Uterus (tissue), 4 donors: Measurements from ENCODE around the gene HSPA4. TPM values are rescaled to one million over a fixed set of nuclear protein-coding genes. Genes with fewer than 3 reads are reported as not detected.
"Not testable (repeated sequence)": the region's sequence is repeated elsewhere in the genome, so short reads cannot be mapped to it uniquely, and the experiment has no call there.

Source experiments
- DNase-seq, 2 donors: peaks; one replicate each; pipeline ENCODE4 v3.0.0-alpha.2; 2019 to 2020
- H3K27ac ChIP-seq, 2 donors: fragments of 200-600 bp; sonication (generic); 1 replicate in 1 of 2; 2 replicates in 1 of 2; pipeline ENCODE4 v1.5.1; 2016 to 2018
- H3K27me3 ChIP-seq, 2 donors: fragments of 200-600 bp; sonication (generic); one replicate each; pipeline ENCODE4 v1.5.1; 2018 to 2019; ENCODE audit warnings: control low read depth in 1 of 2
- H3K36me3 ChIP-seq, 2 donors: fragments of 200-600 bp; sonication (generic); one replicate each; pipeline ENCODE4 v1.5.1; 2019; ENCODE audit warnings: control low read depth in 1 of 2
- H3K4me1 ChIP-seq, 2 donors: fragments of 200-600 bp; sonication (generic); one replicate each; pipeline ENCODE4 v1.5.1; 2018 to 2019; ENCODE audit warnings: control low read depth in 1 of 2
- H3K4me3 ChIP-seq, 2 donors: fragments of 200-600 bp; sonication (generic); 1 replicate in 1 of 2; 2 replicates in 1 of 2; pipeline ENCODE4 v1.5.1; 2018 to 2019; ENCODE audit warnings: mild to moderate bottlenecking in 1 of 2
- H3K9me3 ChIP-seq, 2 donors: fragments of 200-600 bp; sonication (generic); one replicate each; pipeline ENCODE4 v1.5.1; 2019; ENCODE audit warnings: control low read depth in 1 of 2
- POLR2A ChIP-seq, 2 donors: fragments of 450-650 bp; IDR thresholded peaks; one replicate each; pipeline ENCODE4 v1.6.1; 2016; ENCODE audit warnings: antibody characterized with exemption in 2 of 2, mild to moderate bottlenecking in 1 of 2, moderate library complexity in 1 of 2
- intact Hi-C: fragments of 100-400 bp; cut with DNase I; formaldehyde crosslinking; loops from one replicate; pipeline ENCODE4 v1.15.1; 2023; ENCODE audit warnings: low total_unique reads
- total RNA-seq, 4 donors: library from RNA; depleted of rRNA in 3 of 4; stranded (reverse); fragments of >200 nt in 3 of 4; gene quantifications; one replicate each; pipeline versions ENCODE4 v1.1.0 to v1.2.4, GENCODE V29; 2014 to 2023
- TF ChIP-seq, protein P1 (sequence below), 4 experiments: fragments of 200-600 bp in 2 of 4; fragments of 450-650 bp in 2 of 4; sonication (generic) in 2 of 4; IDR thresholded peaks; one replicate each; pipeline ENCODE4 v1.5.1; 2016 to 2019; ENCODE audit warnings: antibody characterized with exemption in 4 of 4, mild to moderate bottlenecking in 2 of 4, moderate library complexity in 1 of 4
- donor health status: DM: yes; HTN: yes; CAD: no.

HSPA4 gene
- total RNA-seq, 4 donors from 2014 or later: 22.4 to 107 (median 72.4) TPM

DNA sequence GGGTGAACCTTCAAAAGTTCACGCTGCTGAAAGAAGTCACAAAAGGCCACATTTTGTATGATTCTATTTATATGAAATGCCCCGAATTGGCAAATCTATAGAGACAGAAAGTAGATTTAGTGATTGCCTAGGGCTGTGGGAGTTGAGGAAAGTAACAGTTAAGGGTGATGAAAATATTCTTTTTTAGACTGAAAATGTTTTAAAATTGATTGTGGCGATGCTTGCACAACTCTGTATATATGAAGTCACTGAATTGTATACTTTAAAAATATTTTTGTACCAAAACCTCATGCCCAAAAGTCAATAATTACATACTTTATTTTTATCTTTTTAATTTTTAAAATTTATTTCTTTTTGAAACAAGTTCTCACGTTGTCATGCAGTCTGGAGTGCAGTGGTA lies 30.3 kb downstream of the HSPA4 start:
- TF ChIP-seq, protein P1, sequence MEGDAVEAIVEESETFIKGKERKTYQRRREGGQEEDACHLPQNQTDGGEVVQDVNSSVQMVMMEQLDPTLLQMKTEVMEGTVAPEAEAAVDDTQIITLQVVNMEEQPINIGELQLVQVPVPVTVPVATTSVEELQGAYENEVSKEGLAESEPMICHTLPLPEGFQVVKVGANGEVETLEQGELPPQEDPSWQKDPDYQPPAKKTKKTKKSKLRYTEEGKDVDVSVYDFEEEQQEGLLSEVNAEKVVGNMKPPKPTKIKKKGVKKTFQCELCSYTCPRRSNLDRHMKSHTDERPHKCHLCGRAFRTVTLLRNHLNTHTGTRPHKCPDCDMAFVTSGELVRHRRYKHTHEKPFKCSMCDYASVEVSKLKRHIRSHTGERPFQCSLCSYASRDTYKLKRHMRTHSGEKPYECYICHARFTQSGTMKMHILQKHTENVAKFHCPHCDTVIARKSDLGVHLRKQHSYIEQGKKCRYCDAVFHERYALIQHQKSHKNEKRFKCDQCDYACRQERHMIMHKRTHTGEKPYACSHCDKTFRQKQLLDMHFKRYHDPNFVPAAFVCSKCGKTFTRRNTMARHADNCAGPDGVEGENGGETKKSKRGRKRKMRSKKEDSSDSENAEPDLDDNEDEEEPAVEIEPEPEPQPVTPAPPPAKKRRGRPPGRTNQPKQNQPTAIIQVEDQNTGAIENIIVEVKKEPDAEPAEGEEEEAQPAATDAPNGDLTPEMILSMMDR (IDR thresholded peaks at IDR 0.05): no peak
- no peak for TF ChIP-seq POLR2A (IDR thresholded peaks at IDR 0.05)
- intact Hi-C loops: no loop called here
- H3K27ac ChIP-seq: no peak overlapping the region
- no peaks in the 10 kb centered on the region for H3K9me3 ChIP-seq
- no peaks in the 10 kb centered on the region for H3K36me3 ChIP-seq
- H3K4me3 ChIP-seq: no peak overlapping the region
- no peaks in the 10 kb centered on the region for H3K4me1 ChIP-seq
- no peak for DNase-seq
- no peaks in the 10 kb centered on the region for H3K27me3 ChIP-seq

DNA sequence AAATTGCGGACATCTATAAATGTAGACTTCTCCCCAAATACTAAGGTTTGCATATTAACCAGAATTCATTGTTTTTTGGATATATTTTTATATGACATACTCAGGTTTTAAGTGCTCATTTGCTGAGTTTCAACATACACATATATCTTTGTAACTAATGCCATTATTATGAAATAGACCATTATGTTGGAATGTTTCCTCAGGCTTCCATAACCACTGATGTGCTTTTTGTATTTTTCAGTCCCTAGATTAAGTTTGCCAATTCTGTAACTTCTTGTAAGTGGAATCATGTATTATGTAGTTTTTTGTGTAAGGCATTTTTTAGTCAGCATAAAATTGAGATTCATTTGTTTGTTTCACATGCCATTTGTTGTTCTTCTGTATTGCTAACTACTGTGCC lies 32.1 kb downstream of the HSPA4 start:
- H3K36me3 ChIP-seq: no peaks in the 10 kb centered on the region
- DNase-seq: no peak
- H3K4me1 ChIP-seq: no peaks in the 10 kb centered on the region
- no peaks in the 10 kb centered on the region for H3K27me3 ChIP-seq
- intact Hi-C loops: no loop called here
- no peak overlapping the region for H3K4me3 ChIP-seq
- H3K27ac ChIP-seq: no peak overlapping the region
- TF ChIP-seq, protein P1 (IDR thresholded peaks at IDR 0.05): no peak
- TF ChIP-seq POLR2A (IDR thresholded peaks at IDR 0.05): no peak
- no peaks in the 10 kb centered on the region for H3K9me3 ChIP-seq

DNA sequence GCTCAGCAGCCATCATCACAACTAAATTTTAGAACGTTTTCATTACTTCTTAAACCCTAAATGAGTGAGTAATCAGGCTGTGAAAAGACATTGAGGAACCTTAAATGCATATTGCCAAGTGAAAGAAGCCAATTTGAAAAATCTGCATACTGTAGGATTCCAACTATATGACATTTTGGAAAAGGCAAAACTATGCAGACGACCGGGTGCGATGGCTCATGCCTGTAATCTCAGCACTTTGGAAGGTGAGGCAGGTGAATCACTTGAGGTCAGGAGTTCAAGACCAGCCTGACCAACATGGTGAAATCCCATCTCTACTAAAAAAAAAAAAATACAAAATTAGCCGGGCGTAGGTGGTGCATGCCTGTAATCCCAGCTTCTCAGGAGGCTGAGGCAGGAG lies 33.4 kb downstream of the HSPA4 start:
- H3K27ac ChIP-seq, H3K4me3 ChIP-seq, DNase-seq, H3K9me3 ChIP-seq, H3K36me3 ChIP-seq, H3K4me1 ChIP-seq, H3K27me3 ChIP-seq, intact Hi-C loops: not testable (repeated sequence)

DNA sequence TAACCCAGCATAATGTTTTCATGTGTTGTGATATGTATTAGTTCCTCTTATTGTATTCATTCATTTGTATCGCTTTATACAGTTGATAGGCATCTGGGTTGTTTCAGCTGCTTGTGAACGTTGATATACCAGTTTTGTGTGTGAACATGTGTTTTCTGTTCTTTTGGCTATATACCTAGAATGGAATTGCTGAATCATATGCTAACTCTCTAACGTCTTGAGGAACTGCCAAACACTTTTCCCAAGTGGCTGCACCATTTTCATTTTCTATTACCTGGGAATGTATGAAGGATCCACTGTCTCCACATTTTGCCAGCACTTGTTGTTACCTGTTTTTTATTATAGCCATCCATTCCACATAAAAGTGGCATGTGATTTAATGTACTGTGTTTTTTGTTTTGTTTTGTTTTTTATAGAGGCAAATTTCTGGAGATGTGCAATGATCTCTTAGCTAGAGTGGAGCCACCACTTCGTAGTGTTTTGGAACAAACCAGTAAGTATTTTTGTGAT lies 34.6 kb downstream of the HSPA4 start:
- Histone ChIP-seq H3K9me3 (no peaks in the 10 kb centered on the region), H3K27me3 (no peaks in the 10 kb centered on the region), H3K4me3 (no peak overlapping the region), H3K4me1 (no peaks in the 10 kb centered on the region), H3K27ac (no peak overlapping the region), H3K36me3 (peaks cover 0 to 4% of the 10 kb centered on the region in 2 donors)
- no peak for TF ChIP-seq POLR2A (IDR thresholded peaks at IDR 0.05)
- TF ChIP-seq, protein P1 (IDR thresholded peaks at IDR 0.05): no peak
- intact Hi-C loops: no loop called here
- DNase-seq: no peak

DNA sequence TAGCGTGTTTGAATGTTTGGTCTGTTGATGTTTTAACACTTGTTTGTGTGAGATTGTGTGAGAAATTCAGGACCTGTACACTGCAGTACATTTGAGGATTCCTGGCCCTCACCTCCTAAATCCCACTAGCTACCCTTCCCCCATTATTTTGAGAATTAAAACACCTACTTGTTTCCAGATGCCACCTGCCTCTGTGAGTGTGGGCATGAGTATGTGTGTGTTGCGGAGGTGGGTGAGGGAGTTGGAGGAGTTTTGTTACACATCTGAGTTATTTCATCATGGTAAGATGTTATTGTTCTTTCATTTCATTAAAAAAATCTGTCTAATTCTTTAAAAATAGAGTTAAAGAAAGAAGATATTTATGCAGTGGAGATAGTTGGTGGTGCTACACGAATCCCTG lies 36.3 kb downstream of the HSPA4 start:
- Histone ChIP-seq H3K36me3 (peaks cover 0 to 4% of the 10 kb centered on the region in 2 donors), H3K9me3 (no peaks in the 10 kb centered on the region), H3K4me1 (no peaks in the 10 kb centered on the region), H3K27me3 (no peaks in the 10 kb centered on the region), H3K27ac (no peak overlapping the region), H3K4me3 (no peak overlapping the region)
- TF ChIP-seq POLR2A (IDR thresholded peaks at IDR 0.05): no peak
- TF ChIP-seq, protein P1 (IDR thresholded peaks at IDR 0.05): no peak
- intact Hi-C loops: no loop called here
- no peak for DNase-seq

DNA sequence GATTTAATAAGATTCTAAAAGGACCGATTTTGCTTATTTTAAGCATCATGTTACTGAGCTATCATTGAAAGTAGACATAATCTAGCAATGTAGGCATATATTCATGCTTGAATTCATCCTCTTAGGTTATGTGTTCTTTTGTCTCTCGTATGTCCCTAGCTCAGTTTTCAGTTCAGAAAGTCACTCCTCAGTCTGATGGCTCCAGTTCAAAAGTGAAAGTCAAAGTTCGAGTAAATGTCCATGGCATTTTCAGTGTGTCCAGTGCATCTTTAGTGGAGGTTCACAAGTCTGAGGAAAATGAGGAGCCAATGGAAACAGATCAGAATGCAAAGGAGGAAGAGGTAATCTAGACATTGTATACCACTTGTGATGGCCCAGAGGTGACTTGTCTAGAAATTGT lies 39.2 kb downstream of the HSPA4 start:
- H3K27me3 ChIP-seq: no peaks in the 10 kb centered on the region
- H3K36me3 ChIP-seq: peaks cover 0 to 4% of the 10 kb centered on the region in 2 donors
- H3K4me3 ChIP-seq: no peak overlapping the region
- no peak overlapping the region for H3K27ac ChIP-seq
- H3K4me1 ChIP-seq: no peaks in the 10 kb centered on the region
- TF ChIP-seq, protein P1 (IDR thresholded peaks at IDR 0.05): no peak
- TF ChIP-seq POLR2A (IDR thresholded peaks at IDR 0.05): no peak
- no peaks in the 10 kb centered on the region for H3K9me3 ChIP-seq
- DNase-seq: no peak
- intact Hi-C loops: no loop called here
